BJ (cell line): ENCODE results near the gene EXOSC3. TPM values are rescaled to one million over a fixed set of nuclear protein-coding genes. Genes with fewer than 3 reads are reported as not detected.

Experiments used
- CTCF ChIA-PET: fragments of 350-600 bp; formaldehyde crosslinking; extraction: SDS; loops from one replicate; lab custom pipeline; 2021; ENCODE audit warnings: antibody characterized with exemption, inconsistent platforms; lab: Yijun Ruan, JAX
- POLR2A ChIA-PET: fragments of 300-600 bp; sonication (Branson Sonifier 250); formaldehyde crosslinking; extraction: SDS; loops from one replicate; lab custom pipeline; 2021; ENCODE audit warnings: antibody characterized with exemption; lab: Charles Lee
- DNase-seq: peaks from one replicate; pipeline ENCODE4 v3.0.0-alpha.2; 2011; ENCODE audit warnings: low read depth
- H3K27me3 ChIP-seq: 2 replicates; pipeline ENCODE4 v1.6.0; 2011; ENCODE audit warnings: low read length; ENCODE audit not compliant: control insufficient read depth, insufficient read depth
- H3K36me3 ChIP-seq: 2 replicates; pipeline ENCODE4 v1.5.1; 2011; ENCODE audit warnings: low read length; ENCODE audit not compliant: control insufficient read depth, insufficient read depth
- H3K4me3 ChIP-seq: 2 replicates; pipeline ENCODE4 v1.5.1; 2011; ENCODE audit warnings: low read depth, mild to moderate bottlenecking, control low read depth, low read length
- CTCF ChIP-seq: IDR thresholded peaks from 2 replicates; pipeline ENCODE4 v1.5.1; 2011; ENCODE audit warnings: low read depth, mild to moderate bottlenecking, control low read depth, inconsistent platforms, low read length, moderate library complexity; ENCODE audit not compliant: insufficient read depth
- polyA plus RNA-seq: library from polyadenylated mRNA; depleted of rRNA; stranded (reverse); fragments of >200 nt; gene quantifications from 2 replicates; pipeline ENCODE4 v1.2.3, GENCODE V29; 2011

Gene EXOSC3
- polyA plus RNA-seq, 1 experiment: 14.2 TPM

GRCh38 chr9:37740631-37741328, 44.1 kb downstream of the EXOSC3 start:
- CTCF ChIA-PET: no interaction called here
- H3K36me3 ChIP-seq: no peaks in the 10 kb centered on the region
- H3K4me3 ChIP-seq: no peak overlapping the region
- no peak for TF ChIP-seq CTCF
- no peak for DNase-seq
- peaks cover 8% of the 10 kb centered on the region; the same call in 1 of the 2 replicates for H3K27me3 ChIP-seq
- POLR2A ChIA-PET: no interaction called here

GRCh38 chr9:37740128-37740527, 44.7 kb downstream of the EXOSC3 start:
- Histone ChIP-seq H3K4me3 (no peak overlapping the region), H3K27me3 (peaks cover 11% of the 10 kb centered on the region), H3K36me3 (no peaks in the 10 kb centered on the region)
- ChIA-PET POLR2A (no interaction called here), CTCF (no interaction called here)
- TF ChIP-seq CTCF: no peak
- no peak for DNase-seq

- ChIA-PET CTCF (no interaction called here), POLR2A (no interaction called here)
- no peak for DNase-seq
- no peak for TF ChIP-seq CTCF
- no peak overlapping the region for H3K4me3 ChIP-seq
- no peaks in the 10 kb centered on the region for H3K36me3 ChIP-seq
- peaks cover 14% of the 10 kb centered on the region for H3K27me3 ChIP-seq
Observed at GRCh38 chr9:37739222-37739621, 45.6 kb downstream of the EXOSC3 start.

DNA sequence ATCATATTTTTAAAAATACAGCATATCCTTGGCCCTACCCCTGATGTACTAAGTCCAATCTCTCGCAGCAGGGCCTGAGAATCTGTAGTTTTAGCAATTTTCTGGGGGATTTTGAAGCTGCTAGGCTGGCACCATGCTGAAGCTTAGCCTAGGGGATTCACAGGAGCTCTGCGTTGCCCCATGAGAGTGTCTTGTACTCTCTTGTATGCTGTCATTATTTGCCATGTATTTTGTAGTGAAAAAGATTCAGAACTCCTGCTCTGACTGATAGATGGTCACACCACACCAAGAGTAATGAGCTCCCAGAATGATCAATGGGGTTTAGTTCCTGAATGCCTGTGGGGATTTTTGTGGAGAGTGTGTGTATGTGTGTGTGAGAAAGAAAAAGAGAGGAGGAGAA, 51.9 kb downstream of the EXOSC3 start:
- CTCF ChIA-PET: interaction anchor here (1.2 to 2.4 kb wide), 3 partner anchors 11 to 141 kb away, joined by 3 to 10 read pairs (median 4); partner anchors contain the start of gene TOMM5
- TF ChIP-seq CTCF: no peak
- Histone ChIP-seq H3K36me3 (no peaks in the 10 kb centered on the region), H3K27me3 (peaks cover 8% of the 10 kb centered on the region), H3K4me3 (no peak overlapping the region)
- POLR2A ChIA-PET: no interaction called here
- no peak for DNase-seq

DNA sequence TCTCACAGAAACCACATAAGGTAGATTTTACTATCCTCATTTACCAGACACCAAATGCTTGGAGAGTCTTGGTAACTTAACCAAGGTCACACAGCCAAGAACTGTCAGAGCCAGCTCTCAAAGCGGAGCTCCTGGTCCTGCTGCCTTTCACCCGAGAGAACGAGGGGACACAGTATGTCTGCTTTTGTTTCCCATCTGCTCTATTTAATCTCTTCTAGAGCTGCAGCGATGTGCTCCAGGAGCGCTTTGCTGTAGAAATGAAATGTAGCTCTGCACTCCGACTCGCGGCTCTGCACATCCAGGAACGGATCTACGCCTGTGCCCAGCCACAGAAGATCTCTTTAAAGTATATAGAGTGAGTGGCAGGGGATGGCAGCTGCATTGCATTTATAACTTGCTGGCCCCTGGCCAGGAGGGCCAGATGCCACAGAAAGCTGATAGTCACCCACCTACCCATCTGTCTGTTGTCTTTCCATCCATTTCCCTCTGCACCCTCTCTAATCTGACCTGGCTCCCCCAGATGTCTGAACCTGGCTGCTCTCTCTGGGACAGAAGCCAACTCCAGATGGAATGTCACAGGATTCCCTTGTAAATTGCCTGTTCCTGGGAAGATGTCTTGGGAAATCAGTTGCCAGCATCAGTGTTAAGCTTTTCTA, 52.6 kb downstream of the EXOSC3 start:
- Histone ChIP-seq H3K36me3 (no peaks in the 10 kb centered on the region), H3K4me3 (no peak overlapping the region), H3K27me3 (peaks cover 8% of the 10 kb centered on the region)
- TF ChIP-seq CTCF: no peak
- ChIA-PET CTCF (interaction anchor here (1.2 to 2.4 kb wide), 3 partner anchors 10 to 140 kb away, joined by 3 to 10 read pairs (median 4); partner anchors contain the start of gene TOMM5), POLR2A (no interaction called here)
- peak; percentile 5 for DNase-seq
